Fibroblast of pulmonary artery (primary cell): ENCODE results near the gene SAMD14.

ENCODE experiments used
- DNase-seq: peaks from one replicate; pipeline ENCODE4 v3.0.0-alpha.2; 2010; ENCODE audit warnings: low read depth
- H3K4me3 ChIP-seq: replicated peaks from 2 replicates; pipeline ENCODE4 v1.5.1; 2011; ENCODE audit warnings: low read depth, mild to moderate bottlenecking, control low read depth, low read length, moderate library complexity
- TF ChIP-seq, protein P1 (sequence below): IDR thresholded peaks from 2 replicates; pipeline ENCODE4 v1.5.1; 2011; ENCODE audit warnings: mild to moderate bottlenecking, control low read depth, low read length, inconsistent platforms; ENCODE audit errors: missing control alignments

Gene SAMD14

DNA sequence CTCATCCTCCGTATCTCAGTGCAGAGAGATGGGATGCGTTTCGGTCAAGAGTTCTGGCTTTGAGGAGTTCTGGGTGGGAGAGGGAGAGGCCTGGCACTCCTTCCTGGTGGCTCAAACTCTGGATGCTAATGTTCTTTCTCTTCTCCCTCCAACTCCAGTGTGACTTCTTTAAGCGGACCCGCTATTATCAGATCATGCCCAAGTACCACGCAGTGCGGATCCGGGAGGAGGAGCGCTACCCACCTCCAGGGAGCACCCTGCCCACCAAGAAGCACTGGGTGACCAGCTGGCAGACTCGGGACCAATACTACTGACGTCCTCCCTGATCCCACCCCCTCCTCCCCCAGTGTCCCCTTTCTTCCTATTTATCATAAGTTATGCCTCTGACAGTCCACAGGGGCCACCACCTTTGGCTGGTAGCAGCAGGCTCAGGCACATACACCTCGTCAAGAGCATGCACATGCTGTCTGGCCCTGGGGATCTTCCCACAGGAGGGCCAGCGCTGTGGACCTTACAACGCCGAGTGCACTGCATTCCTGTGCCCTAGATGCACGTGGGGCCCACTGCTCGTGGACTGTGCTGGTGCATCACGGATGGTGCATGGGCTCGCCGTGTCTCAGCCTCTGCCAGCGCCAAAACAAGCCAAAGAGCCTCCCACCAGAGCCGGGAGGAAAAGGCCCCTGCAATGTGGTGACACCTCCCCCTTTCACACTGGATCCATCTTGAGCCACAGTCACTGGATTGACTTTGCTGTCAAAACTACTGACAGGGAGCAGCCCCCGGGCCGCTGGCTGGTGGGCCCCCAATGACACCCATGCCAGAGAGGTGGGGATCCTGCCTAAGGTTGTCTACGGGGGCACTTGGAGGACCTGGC, 40.8 kb downstream of the SAMD14 start:
- TF ChIP-seq, protein P1, sequence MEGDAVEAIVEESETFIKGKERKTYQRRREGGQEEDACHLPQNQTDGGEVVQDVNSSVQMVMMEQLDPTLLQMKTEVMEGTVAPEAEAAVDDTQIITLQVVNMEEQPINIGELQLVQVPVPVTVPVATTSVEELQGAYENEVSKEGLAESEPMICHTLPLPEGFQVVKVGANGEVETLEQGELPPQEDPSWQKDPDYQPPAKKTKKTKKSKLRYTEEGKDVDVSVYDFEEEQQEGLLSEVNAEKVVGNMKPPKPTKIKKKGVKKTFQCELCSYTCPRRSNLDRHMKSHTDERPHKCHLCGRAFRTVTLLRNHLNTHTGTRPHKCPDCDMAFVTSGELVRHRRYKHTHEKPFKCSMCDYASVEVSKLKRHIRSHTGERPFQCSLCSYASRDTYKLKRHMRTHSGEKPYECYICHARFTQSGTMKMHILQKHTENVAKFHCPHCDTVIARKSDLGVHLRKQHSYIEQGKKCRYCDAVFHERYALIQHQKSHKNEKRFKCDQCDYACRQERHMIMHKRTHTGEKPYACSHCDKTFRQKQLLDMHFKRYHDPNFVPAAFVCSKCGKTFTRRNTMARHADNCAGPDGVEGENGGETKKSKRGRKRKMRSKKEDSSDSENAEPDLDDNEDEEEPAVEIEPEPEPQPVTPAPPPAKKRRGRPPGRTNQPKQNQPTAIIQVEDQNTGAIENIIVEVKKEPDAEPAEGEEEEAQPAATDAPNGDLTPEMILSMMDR: no peak
- no peak for DNase-seq
- H3K4me3 ChIP-seq: no peak overlapping the region

DNA sequence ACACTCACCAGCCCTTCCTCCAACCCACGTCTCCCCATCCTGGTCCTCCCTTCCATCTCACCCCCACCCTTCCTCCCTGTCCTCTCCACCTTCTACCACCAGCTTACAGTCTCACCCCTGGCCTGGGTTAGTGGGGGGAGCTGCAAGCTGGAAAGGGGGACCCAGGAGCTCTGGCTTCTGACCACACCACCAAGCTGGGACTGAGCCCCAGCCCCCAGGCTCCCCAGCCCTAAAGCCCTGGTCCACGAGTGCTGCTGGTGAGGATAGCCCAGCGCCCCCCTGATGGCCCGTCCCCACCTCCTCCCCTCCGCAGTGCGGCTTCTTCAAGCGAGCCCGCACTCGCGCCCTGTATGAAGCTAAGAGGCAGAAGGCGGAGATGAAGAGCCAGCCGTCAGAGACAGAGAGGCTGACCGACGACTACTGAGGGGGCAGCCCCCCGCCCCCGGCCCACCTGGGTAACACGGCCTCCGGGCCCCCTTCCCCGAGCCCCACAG, 42.0 kb downstream of the SAMD14 start:
- no peak for DNase-seq
- TF ChIP-seq, protein P1: no peak
- H3K4me3 ChIP-seq: no peak overlapping the region

DNA sequence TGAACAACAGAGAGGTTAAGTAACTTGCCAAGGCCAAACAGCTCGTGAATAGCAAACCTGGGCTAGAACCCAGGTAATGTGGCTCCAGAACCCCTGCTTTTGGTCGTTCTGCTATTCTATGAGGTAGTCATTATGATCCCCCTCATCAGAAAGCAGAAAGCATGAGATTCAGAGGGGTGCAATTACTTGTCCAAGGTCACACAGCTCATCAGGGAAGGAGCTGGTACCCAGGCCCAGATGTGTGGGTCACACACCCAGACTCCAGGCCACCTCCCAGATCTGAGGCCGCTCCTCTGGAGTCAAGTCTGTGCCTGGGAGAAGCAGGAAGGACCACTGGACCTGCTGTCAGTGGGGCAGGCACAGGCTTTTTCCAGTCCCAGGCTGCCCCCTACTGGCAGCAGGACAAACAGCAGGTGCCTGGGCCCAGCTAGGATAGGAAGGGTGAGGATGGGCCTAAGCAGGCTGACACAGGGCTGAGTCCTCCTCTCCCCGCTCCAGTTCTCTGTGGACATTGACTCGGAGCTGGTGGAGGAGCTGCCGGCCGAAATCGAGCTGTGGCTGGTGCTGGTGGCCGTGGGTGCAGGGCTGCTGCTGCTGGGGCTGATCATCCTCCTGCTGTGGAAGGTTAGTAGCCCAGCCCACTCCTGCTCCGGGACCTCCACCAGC, 42.6 kb downstream of the SAMD14 start:
- DNase-seq: peak; percentile 80
- no peak overlapping the region for H3K4me3 ChIP-seq
- TF ChIP-seq, protein P1: peak; percentile 92

DNA sequence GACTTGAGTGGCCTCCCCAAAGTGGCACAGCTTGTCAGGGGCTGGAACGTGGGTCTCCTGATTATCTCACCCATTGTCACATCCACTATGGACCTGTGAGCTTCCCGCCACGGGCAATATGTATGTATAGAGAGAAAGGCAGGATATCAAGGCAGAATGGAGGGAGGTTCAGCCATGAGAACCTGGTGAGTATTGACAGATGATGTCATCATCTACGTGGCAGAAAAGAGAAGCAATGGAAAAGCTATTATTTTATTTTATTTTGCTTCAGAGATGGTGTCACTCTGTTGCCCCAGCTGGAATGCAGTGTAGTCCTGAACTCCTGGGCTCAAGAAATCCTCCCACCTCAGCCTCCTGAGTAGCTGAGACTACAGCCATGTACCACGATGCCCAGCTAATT, 48.2 kb downstream of the SAMD14 start:
- H3K4me3 ChIP-seq: no peak overlapping the region
- TF ChIP-seq, protein P1: no peak
- no peak for DNase-seq

DNA sequence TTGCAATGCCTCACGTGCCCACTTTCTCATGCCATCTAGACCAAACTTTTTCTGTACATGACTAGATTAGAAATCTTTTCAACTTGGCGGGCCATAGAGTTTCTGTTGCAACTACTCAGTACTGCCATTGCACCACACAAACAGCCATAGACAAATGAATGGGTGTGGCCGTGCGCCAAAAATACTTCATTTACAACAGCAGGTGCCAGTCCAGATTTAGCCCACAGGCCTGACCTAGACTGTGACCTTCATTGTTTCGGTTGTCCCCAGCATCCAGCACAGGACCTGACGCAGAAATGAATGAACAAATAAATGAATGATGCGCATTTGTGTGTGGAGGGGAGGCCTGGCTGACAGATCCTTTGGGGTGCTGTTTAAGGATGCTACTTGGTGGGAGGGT, 49.1 kb downstream of the SAMD14 start:
- TF ChIP-seq, protein P1: no peak
- peak; percentile 11 for DNase-seq
- H3K4me3 ChIP-seq: no peak overlapping the region

DNA sequence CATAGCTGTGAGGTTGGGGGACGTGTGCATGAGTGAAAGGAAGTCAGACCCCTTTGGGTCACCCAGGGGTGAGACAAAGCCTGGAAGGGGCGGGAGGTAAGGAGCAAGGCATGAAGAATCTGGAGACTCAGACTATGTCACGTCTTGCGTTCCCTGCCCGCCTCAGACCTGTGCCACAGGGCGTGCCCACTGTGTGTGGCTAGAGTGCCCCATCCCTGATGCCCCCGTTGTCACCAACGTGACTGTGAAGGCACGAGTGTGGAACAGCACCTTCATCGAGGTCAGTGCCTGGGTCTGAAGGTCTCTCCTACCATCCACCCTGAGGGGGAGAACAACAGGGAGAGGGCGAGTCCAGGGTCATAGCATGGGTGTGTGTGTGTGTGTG, 49.9 kb downstream of the SAMD14 start:
- no peak overlapping the region for H3K4me3 ChIP-seq
- no peak for DNase-seq
- TF ChIP-seq, protein P1: no peak
